Peyer's patch (tissue), 4 donors: Measurements from ENCODE around the gene PTPN13.

Experiments used
- CTCF ChIP-seq, 6 experiments: fragments of 450-650 bp in 4 of 6; fragments of 200-600 bp in 2 of 6; sonication (generic) in 1 of 6; IDR thresholded peaks; one replicate each; pipeline ENCODE4 v1.5.1; 2017 to 2019; ENCODE audit warnings: antibody characterized with exemption in 6 of 6, mild to moderate bottlenecking in 3 of 6, moderate library complexity in 1 of 6
- POLR2A ChIP-seq, 2 donors: fragments of 450-650 bp; IDR thresholded peaks; one replicate each; pipeline ENCODE4 v1.5.1; 2017; ENCODE audit warnings: antibody characterized with exemption in 2 of 2, mild to moderate bottlenecking in 2 of 2, moderate library complexity in 2 of 2

DNA sequence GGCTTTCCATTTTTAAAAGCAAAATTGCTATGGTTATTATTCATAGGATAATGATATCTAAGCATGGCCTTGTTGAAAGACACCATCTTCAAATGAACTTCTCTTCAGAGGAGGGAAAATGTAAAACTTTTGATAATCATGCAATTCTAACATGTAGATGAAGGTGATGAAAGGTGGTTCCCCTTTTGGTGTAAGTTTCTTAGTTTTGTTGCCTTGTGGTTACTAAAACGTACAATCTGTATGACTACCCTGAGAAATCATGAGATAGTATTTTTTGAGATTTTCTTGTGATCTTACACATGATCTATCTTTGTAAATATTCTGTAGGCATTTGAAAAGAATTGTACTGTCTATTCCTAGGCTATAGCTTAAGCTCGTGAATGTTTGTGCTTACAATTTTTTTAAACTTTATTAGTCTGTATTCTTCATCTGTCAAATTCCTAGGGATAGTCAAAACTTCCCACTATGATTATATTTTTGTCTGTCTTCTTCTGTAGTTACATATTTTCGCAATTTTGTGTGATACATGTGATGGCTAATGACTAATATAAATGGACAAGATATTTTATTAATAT, 47.5 kb downstream of the PTPN13 start:
- TF ChIP-seq CTCF (IDR thresholded peaks at IDR 0.05), result no peak
- TF ChIP-seq POLR2A (IDR thresholded peaks at IDR 0.05), result no peak
